GM12865 (cell line): ENCODE results near the gene PATJ.
"Not testable (repeated sequence)": the region's sequence is repeated elsewhere in the genome, so short reads cannot be mapped to it uniquely, and the experiment has no call there.

ENCODE experiments used
- DNase-seq: peaks from one replicate; pipeline ENCODE4 v3.0.0; 2010; ENCODE audit warnings: low read depth
- H3K4me3 ChIP-seq: 2 replicates; pipeline ENCODE4 v1.5.1; 2011; ENCODE audit warnings: mild to moderate bottlenecking, low read depth, low read length, control low read depth
- TF ChIP-seq, protein P1 (sequence below): IDR thresholded peaks from 2 replicates; pipeline ENCODE4 v1.5.1; 2011; ENCODE audit warnings: low read length, control low read depth, low read depth, inconsistent platforms; ENCODE audit not compliant: insufficient read depth; ENCODE audit errors: missing control alignments

The PATJ gene

GRCh38 chr1:61956016-61956645 is 213.9 kb downstream of the PATJ start:
- TF ChIP-seq, protein P1, sequence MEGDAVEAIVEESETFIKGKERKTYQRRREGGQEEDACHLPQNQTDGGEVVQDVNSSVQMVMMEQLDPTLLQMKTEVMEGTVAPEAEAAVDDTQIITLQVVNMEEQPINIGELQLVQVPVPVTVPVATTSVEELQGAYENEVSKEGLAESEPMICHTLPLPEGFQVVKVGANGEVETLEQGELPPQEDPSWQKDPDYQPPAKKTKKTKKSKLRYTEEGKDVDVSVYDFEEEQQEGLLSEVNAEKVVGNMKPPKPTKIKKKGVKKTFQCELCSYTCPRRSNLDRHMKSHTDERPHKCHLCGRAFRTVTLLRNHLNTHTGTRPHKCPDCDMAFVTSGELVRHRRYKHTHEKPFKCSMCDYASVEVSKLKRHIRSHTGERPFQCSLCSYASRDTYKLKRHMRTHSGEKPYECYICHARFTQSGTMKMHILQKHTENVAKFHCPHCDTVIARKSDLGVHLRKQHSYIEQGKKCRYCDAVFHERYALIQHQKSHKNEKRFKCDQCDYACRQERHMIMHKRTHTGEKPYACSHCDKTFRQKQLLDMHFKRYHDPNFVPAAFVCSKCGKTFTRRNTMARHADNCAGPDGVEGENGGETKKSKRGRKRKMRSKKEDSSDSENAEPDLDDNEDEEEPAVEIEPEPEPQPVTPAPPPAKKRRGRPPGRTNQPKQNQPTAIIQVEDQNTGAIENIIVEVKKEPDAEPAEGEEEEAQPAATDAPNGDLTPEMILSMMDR: no peak
- DNase-seq: no peak
- H3K4me3 ChIP-seq: no peak overlapping the region

DNA sequence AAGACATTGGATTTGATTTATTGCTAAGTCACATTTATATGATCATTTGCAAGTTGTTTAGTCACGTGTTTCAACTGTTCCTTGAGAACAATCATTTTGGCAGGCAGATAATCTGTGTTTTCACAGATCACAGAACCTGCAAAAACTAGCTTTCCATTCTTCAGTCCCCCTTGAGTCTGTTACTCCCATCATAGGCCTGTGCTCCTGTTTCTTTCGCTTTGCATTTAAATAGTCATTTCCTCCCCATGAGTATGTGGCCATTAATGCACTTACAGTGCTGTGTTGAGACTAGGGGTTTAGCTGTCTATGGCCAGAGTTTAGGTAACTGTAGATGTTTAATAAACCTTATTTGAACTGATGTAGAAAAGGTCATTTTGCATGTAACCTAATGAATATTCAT is 214.5 kb downstream of the PATJ start:
- TF ChIP-seq, protein P1: no peak

GRCh38 chr1:61961009-61961408 is 218.7 kb downstream of the PATJ start:
- DNase-seq: no peak
- TF ChIP-seq, protein P1: no peak
- H3K4me3 ChIP-seq: no peak overlapping the region

More for the DNA sequence above, 214.5 kb downstream of the PATJ start:
- no peak for DNase-seq
- H3K4me3 ChIP-seq: no peak overlapping the region

- no peak for DNase-seq
- H3K4me3 ChIP-seq: no peak overlapping the region
- TF ChIP-seq, protein P1: no peak
Measured at GRCh38 chr1:61962631-61963030, 220.4 kb downstream of the PATJ start.

DNA sequence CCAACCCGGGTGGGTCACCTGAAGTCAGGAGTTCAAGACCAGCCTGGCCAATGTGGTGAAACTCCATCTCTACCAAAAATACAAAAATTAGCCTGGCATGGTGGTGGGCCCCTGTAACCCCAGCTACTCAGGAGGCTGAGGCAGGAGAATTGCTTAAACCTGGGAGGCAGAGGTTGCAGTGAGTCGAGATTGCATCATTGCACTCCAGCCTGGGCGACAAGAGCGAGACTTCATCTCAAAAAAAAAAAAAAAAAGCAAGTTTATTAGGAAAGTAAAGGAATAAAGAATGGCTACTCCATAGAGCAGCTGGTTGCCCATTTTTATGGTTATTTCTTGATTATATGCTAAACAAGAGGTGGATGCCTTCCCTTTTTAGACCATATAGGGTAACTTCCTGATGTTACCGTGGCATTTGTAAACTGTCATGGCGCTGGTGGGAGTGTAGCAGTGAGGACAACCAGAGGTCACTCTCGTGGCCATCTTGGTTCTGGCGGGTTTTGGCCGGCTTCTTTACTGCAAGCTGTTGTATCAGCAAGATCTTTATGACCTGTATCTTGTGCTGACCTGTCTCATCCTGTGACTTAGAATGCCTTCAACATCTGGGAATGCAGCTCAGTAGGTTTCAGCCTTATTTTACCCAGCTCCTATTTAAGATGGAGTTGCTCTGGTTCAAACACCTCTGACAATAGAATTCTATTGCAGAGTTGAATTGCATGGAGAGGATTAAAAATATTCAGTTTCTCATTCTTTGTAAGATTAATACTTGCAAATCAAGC is 224.4 kb downstream of the PATJ start:
- not testable (repeated sequence) for H3K4me3 ChIP-seq

GRCh38 chr1:61967750-61968149 is 225.5 kb downstream of the PATJ start:
- DNase-seq: no peak
- TF ChIP-seq, protein P1: no peak
- H3K4me3 ChIP-seq: no peak overlapping the region

More for the DNA sequence above, 224.4 kb downstream of the PATJ start:
- DNase-seq: not testable (repeated sequence)

- DNase-seq: no peak
- TF ChIP-seq, protein P1: no peak
- H3K4me3 ChIP-seq: no peak overlapping the region
Measured at GRCh38 chr1:61968869-61969268, 226.6 kb downstream of the PATJ start.
